SH-SY5Y (cell line): ENCODE data around the gene RPN2.

Experiments
- GATA2 ChIP-seq: IDR thresholded peaks from 2 replicates; pipeline ENCODE4 v1.6.1; 2011; ENCODE audit warnings: mild to moderate bottlenecking, low read depth, low read length
- GATA3 ChIP-seq: IDR thresholded peaks from 2 replicates; pipeline ENCODE4 v1.6.1; 2011; ENCODE audit warnings: low read depth, mild to moderate bottlenecking, low read length, moderate library complexity

RPN2 gene

DNA sequence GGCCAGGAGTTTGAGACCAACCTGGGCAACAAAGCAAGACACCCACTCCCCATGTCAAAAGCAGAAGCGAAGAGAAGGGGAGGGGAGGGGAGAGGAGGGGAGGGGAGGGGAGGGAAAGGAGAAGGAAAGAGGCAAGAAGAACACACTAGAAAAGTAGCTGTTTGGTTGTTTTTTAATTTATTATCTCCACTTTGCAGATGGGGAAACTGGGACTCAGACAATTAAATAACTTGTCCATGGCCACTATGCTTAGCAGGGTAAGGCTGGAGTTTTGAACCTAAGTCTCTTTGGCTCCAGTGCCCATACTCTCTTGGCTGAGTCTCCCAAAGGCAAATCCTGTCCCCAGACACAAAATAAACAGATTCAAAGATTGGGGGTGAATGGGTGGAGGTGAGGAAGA lies 94.9 kb downstream of the RPN2 start:
- no peak for TF ChIP-seq GATA3
- no peak for TF ChIP-seq GATA2

DNA sequence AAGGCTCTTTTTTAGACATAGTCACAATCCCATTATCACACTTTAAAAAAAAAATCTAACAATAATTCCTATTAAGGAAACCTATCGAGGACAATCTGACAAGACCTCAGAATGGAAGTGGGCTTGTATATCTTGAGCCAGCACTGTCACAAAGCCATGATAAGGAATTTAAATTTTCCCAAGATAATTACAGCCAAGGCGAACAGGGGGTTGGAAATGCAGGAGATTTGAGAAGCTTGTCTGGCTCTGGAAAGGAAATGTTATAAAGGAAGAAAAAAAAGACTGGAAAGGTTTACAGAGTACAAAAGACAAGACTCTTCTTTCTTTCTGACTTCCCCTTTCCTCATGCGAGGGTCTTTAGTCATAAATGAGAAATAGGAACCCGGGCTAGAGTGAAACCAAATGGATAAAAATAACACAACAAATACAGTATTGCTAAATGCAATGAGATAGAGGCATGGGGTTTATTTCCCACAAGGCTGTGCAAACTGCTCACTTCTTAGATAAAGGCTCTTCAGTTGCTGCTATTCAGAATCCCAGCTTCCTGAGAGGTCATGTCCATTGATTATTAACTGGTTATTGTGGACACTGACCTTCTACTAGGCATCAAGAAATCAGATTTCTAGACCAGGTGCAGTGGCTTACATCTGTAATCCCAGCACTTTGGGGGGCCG lies 95.9 kb downstream of the RPN2 start:
- TF ChIP-seq GATA2 (no peak), GATA3 (no peak)

DNA sequence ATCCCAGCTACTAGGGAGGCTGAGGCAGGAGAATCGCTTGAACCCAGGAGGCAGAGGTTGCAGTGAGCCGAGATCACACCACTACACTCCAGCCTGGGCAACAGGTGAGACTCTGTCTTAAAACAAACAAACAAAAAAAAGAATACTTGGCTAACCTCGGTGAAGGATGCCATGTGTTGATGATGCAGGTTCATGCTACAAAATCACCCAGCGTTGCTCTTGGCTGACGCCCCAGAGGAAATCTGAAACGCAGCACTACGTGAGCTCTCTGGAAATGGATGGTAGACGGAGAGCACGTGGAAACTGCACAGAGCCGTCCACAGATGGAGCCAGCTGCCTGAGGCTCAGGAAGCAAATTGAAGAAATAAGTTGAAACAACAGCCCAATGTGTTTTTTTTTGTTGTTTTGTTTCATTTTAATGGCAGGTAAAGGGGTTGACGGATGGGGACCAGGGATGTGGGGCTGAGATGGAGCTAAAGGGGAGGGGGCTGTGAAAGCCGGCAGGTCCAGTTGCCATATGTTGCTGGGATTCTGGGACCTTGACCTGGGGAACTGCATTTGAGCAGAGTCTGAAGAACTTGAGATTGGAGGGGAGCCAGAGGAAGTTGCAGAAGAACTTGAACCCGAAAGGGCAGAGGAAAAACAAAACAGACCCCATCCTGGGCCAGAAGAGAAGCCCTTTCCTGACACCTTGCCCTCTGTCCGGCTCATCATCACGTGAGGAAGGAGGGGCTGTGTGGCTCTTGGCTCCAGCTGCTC lies 97.5 kb downstream of the RPN2 start:
- TF ChIP-seq GATA3 (no peak), GATA2 (no peak)

DNA sequence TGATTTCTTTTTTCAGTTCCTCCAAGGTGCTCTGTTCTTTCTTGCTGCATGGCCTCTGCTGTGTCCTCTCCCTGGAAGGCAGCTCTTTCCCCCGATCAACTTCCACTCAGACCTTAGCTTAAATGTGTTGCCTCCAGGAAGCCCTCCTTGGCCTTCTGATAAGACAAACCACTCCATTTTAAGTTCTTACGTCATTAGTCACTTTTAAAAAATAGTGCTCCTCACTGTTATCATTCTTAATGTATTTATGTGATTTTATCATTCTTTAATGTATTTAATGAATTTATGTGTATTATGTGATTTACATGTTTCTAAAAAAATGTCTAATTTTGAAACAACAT lies 98.1 kb downstream of the RPN2 start:
- TF ChIP-seq GATA2, result no peak
- TF ChIP-seq GATA3, result no peak

DNA sequence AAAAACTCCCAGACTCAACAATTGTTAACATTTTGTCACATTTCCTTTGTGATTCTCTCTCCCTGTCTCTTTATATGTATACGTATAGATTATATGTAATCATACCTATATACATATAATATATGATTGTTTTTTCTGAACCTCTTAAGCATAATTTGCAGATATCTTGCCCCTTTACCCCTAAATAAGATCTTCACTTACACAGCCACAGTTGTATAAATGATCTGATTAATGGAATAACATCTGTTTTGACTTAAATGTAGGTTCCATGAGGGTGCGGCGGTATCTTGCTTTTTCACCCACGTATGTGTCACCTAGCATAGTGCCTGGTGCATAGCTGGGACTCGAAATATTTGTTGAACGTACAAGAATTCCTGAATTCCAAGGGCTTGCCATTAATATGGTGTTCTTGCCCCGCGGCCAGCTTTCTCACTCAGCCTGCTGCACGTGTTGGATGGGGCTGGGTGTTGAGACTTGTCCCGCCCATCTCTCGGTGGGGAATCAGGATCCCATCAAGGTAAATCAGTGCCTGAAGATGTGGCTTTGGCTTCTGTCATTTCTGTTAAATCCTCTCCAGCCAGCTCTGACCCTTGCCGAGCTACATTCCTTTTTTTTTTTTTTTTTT lies 99.9 kb downstream of the RPN2 start:
- no peak for TF ChIP-seq GATA2
- no peak for TF ChIP-seq GATA3

DNA sequence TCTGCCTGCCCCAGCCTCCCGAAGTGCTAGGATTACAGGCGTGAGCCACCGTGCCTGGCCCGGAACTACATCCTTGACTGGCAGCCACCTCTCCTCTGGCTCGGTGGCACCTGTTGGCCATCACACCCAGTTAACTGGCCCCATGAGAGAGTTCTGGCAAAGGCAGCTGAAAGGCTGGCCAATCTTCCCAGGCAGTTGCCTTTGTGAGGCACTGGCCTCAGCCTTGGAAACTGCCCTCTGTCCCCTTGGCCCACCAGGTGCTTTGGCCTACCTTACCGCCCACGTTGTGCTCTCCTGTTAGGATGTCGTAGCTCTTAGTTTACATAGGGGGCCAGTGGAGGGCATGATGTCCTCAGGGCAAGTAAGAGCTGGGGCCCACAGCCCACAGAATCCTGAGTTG lies 100.7 kb downstream of the RPN2 start:
- TF ChIP-seq GATA2, result no peak
- no peak for TF ChIP-seq GATA3

DNA sequence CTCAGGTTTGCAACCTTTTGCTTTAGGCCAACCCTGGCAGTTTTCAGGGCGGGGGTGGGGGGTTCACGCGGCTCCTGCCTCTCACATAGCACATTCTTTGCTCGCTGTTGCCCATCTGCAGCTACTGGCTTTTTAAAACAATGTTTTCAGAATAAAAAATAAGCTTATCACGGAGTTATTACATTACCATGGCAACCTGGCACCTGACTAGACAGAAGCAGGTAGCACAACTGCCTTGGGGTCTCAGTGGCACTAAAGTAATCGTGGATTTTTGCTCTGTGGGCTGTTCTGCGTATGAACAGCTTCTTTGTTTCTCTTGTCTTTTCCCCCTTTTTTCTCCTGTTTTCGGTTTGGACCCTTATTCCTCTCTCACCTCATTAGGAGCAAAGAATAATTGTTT lies 101.3 kb downstream of the RPN2 start:
- TF ChIP-seq GATA3 (no peak), GATA2 (no peak)

DNA sequence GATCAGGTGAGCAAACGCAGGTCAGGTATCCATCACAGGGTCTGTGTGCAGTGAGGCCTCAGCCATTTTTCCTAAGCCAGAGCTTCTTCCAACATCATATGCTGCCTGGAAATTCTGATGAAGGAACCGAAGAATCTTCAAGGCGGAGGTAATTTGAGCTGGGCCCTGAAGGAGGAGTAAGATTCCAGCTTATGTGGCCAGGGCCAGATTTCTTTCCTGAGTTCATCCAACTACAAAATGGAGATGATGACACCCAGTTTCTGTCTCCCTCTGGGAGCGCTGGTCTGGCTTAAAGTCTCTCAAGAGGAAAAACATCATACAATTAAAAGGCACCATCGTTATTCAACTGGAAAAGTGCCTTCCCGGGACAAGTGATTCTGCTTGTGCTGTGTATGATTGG lies 103.4 kb downstream of the RPN2 start:
- TF ChIP-seq GATA2 (no peak), GATA3 (no peak)

DNA sequence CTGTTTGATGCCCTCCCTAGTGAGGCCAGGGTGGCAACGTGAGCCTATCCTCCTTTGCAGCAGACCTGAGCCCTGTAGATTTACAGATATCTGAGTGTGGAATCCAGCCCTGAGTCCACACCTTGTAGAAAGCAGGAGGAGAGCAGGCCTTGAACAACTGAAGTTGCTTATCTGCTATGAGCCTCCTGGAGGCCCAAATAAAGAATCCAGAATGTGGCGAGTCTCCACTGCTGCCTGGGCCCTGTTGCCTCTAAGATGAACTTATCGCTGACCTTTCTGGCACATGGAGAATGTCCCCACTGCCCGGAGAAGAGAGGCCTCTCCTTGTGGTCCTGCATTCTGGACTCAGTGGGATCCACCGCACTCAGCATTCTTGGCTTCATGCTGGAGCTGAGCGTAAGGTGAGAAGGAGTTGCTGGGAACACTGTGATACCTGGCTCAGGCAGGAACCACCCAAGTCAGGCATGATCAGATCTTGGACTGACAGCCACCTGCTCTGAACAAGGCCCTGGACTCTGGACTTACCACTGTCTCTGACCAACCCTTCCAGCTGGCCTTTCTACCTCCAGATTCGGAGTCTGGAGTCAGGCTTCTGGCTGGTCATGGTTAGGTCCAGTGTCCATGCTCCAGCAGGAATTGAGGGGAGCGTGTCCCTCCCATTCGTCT lies 104.5 kb downstream of the RPN2 start:
- TF ChIP-seq GATA2 (no peak), GATA3 (no peak)

DNA sequence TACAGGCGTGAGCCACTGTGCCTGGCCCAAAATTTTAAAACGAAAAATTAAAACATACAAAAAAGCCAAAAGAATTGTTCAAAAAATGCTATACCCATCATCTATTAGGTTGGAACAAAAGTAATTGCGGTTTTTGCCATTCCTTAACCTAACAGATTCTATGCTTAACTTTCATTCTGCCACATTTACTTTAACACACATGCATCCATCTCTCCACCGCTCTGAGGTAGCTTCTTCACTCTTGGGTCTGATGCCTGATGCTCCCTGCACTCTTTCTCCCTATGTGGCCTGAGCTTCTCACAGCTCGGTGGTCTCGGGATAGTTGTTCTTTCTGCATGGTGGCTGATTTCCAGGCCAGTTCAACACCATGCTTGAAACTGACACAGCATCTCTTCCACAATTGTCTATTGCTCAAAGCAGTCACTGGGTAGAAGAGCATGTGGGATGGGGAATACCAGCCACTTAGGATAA lies 105.6 kb downstream of the RPN2 start:
- no peak for TF ChIP-seq GATA3
- no peak for TF ChIP-seq GATA2

DNA sequence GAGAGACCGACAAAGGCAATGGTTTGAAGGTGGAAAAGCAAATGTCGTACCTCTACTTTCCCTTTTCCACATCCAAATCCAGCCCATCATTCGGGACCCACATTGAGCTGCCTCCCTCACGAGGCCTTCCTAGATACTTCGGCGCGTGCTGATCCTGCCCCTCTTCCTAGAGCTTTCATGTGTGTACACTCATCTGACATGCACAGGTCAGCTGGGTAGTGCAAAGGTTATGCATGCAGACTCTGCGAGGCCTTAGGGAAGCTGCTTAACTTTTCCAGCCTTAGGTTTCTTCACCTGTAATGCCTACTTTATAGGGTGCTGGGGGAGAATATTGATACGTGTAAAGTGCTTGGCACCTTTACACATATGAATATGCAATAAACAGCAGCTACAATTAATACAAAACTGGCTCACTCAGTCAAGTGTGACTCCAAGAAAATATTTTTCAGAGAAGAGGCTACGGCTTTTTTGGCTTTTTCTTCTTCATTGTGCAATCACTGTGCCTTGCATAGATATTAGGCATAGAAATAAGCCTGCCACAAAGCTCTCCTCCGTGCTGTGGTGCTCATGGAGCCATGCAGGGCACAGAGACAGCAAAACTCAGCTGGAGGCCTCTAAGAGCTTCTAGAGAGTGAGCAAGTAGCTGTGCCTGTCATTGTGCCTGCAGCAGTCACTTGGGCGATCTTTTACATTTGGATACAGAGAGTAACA lies 106.7 kb downstream of the RPN2 start:
- TF ChIP-seq GATA3 (no peak), GATA2 (no peak)

DNA sequence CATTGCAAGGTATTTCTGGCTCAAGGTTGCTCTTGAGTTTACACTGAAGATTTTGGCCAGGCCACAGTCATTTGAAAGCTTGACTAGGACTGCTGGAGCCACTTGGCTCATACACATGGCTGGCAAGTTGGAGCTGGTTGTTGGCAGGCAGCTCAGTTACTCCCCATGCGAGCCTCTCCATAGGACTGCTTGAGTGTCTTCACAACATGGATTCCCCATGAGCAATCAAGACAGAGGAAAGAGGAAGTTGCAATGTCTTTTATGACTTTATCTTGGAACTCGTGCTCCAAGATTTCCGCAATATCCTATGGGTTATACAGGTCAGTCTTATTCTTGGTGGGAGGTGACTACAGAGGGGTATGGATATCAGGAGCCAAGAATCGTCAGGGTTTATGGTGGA lies 109.0 kb downstream of the RPN2 start:
- no peak for TF ChIP-seq GATA3
- no peak for TF ChIP-seq GATA2

DNA sequence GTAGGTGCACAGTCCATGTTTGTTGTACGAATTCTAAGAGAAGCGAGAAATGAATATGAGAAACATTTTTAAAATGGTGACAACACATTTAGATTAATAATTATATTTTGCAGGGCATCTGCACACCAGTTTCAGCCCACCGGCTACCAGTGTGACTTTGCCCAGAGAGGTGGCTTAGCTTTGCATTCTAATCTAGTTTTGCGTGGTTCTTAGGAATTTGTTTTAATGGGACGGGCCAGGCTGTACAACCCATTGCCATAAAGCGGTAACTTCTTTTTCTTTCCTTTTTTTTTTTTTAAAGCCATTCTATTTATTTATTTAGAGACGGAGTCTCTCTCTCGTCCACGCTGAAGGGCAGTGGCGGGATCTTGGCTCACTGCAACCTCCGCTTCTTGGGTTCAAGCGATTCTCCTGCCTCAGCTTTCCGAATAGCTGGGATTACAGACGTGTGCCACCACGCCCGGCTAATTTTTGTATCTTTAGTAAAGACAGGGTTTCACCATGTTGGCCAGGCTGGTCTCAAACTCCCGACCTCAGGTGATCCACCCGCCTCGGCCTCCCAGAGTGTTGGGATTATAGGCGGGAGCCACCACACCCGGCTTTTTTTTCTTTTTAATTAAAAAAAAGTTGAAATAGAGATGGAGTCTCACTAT lies 111.2 kb downstream of the RPN2 start:
- TF ChIP-seq GATA2, result no peak
- no peak for TF ChIP-seq GATA3
